ENCODE results near the gene COL17A1. TPM values are rescaled to one million over a fixed set of nuclear protein-coding genes. Genes with fewer than 3 reads are reported as not detected.

The COL17A1 gene
- total RNA-seq, 1 experiment from 2014 or later, result 3.5 TPM

DNA sequence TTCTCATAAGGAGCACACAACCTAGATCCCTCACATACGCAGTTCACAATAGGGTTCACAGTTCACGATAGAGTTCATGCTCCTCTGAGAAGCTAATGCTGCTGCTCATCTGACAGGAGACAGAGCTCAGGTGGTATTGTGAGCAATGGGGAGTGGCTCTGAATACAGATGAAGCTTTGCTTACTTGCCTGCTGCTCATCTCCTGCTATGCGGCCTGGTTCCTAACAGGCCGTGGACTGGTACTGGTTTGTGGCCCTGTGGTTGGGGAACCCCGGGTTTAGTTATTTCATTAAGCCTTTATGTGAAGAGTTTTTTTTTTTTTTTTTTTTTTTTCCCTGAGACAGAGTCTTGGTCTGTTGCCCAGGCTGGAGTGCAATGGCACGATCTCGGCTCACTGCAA, 99.3 kb downstream of the COL17A1 start (continued):
- TF ChIP-seq, protein P1, sequence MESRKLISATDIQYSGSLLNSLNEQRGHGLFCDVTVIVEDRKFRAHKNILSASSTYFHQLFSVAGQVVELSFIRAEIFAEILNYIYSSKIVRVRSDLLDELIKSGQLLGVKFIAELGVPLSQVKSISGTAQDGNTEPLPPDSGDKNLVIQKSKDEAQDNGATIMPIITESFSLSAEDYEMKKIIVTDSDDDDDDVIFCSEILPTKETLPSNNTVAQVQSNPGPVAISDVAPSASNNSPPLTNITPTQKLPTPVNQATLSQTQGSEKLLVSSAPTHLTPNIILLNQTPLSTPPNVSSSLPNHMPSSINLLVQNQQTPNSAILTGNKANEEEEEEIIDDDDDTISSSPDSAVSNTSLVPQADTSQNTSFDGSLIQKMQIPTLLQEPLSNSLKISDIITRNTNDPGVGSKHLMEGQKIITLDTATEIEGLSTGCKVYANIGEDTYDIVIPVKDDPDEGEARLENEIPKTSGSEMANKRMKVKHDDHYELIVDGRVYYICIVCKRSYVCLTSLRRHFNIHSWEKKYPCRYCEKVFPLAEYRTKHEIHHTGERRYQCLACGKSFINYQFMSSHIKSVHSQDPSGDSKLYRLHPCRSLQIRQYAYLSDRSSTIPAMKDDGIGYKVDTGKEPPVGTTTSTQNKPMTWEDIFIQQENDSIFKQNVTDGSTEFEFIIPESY (IDR thresholded peaks at IDR 0.05; ENCODE audit: extremely low read depth, insufficient replicate concordance, low read length), result no peak
- no peak for TF ChIP-seq CBX3 (IDR thresholded peaks at IDR 0.05; ENCODE audit: low read depth)
- TF ChIP-seq FOSL1 (IDR thresholded peaks at IDR 0.05; ENCODE audit: low read depth), result no peak
- TF ChIP-seq, protein P2, sequence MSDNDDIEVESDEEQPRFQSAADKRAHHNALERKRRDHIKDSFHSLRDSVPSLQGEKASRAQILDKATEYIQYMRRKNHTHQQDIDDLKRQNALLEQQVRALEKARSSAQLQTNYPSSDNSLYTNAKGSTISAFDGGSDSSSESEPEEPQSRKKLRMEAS (IDR thresholded peaks at IDR 0.05), result no peak
- no peak for TF ChIP-seq EZH2phosphoT487 (IDR thresholded peaks at IDR 0.05; ENCODE audit: borderline replicate concordance)

DNA sequence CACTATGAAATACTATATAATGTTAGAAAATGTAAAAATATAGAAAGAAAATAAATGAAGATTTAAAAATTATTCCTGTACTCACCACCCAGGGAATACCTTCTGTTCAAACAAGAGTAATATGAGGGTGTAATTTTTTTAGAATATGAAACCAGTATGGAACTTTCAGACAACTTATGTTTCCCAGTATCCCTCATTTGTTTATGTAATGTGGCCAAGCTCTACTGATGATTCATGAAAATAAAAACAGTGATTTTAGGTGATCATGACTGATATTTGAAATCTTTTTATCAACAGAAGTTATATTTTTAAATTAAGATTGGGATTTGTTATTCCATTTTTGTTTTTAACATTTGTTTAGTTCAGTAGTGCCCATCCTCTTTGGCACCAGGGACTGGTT, 100.0 kb downstream of the COL17A1 start:
- peaks cover 46% of the 10 kb centered on the region for H4K20me1 ChIP-seq (ENCODE audit: insufficient read depth)
- POLR2A ChIA-PET, result no interaction called here
- CTCF ChIA-PET, result interaction anchor here (0.7 to 1.1 kb wide), 2 partner anchors 98 to 273 kb away, joined by 3 to 4 read pairs; no protein-coding TSS in a partner anchor
- TF ChIP-seq, protein P2 (IDR thresholded peaks at IDR 0.05), result no peak
- TF ChIP-seq, protein P1 (IDR thresholded peaks at IDR 0.05; ENCODE audit: extremely low read depth, insufficient replicate concordance, low read length), result no peak
- TF ChIP-seq, protein P3, sequence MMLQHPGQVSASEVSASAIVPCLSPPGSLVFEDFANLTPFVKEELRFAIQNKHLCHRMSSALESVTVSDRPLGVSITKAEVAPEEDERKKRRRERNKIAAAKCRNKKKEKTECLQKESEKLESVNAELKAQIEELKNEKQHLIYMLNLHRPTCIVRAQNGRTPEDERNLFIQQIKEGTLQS (IDR thresholded peaks at IDR 0.05), result no peak
- no peak for TF ChIP-seq JUND (IDR thresholded peaks at IDR 0.05)
- TF ChIP-seq, protein P4, sequence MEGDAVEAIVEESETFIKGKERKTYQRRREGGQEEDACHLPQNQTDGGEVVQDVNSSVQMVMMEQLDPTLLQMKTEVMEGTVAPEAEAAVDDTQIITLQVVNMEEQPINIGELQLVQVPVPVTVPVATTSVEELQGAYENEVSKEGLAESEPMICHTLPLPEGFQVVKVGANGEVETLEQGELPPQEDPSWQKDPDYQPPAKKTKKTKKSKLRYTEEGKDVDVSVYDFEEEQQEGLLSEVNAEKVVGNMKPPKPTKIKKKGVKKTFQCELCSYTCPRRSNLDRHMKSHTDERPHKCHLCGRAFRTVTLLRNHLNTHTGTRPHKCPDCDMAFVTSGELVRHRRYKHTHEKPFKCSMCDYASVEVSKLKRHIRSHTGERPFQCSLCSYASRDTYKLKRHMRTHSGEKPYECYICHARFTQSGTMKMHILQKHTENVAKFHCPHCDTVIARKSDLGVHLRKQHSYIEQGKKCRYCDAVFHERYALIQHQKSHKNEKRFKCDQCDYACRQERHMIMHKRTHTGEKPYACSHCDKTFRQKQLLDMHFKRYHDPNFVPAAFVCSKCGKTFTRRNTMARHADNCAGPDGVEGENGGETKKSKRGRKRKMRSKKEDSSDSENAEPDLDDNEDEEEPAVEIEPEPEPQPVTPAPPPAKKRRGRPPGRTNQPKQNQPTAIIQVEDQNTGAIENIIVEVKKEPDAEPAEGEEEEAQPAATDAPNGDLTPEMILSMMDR (IDR thresholded peaks at IDR 0.05 in 2 of 3, conservative IDR thresholded peaks at IDR 0.05 in 1 of 3; ENCODE audit: borderline replicate concordance in 1 of 3, insufficient read depth in 1 of 3, low read depth in 2 of 3, low read length in 2 of 3), result no peak
- TF ChIP-seq, protein P5, sequence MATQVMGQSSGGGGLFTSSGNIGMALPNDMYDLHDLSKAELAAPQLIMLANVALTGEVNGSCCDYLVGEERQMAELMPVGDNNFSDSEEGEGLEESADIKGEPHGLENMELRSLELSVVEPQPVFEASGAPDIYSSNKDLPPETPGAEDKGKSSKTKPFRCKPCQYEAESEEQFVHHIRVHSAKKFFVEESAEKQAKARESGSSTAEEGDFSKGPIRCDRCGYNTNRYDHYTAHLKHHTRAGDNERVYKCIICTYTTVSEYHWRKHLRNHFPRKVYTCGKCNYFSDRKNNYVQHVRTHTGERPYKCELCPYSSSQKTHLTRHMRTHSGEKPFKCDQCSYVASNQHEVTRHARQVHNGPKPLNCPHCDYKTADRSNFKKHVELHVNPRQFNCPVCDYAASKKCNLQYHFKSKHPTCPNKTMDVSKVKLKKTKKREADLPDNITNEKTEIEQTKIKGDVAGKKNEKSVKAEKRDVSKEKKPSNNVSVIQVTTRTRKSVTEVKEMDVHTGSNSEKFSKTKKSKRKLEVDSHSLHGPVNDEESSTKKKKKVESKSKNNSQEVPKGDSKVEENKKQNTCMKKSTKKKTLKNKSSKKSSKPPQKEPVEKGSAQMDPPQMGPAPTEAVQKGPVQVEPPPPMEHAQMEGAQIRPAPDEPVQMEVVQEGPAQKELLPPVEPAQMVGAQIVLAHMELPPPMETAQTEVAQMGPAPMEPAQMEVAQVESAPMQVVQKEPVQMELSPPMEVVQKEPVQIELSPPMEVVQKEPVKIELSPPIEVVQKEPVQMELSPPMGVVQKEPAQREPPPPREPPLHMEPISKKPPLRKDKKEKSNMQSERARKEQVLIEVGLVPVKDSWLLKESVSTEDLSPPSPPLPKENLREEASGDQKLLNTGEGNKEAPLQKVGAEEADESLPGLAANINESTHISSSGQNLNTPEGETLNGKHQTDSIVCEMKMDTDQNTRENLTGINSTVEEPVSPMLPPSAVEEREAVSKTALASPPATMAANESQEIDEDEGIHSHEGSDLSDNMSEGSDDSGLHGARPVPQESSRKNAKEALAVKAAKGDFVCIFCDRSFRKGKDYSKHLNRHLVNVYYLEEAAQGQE (IDR thresholded peaks at IDR 0.05; ENCODE audit: low read depth), result no peak
- no peak for TF ChIP-seq ZNF274 (IDR thresholded peaks at IDR 0.05; ENCODE audit: low read depth, low read length)
- TF ChIP-seq RAD21 (IDR thresholded peaks at IDR 0.05; ENCODE audit: low read depth), result no peak
- TF ChIP-seq POLR2A (IDR thresholded peaks at IDR 0.05; ENCODE audit: borderline replicate concordance, extremely low read depth, insufficient read depth, insufficient read length), result no peak
- no peak for TF ChIP-seq SP1 (IDR thresholded peaks at IDR 0.05; ENCODE audit: low read depth)
- TF ChIP-seq EZH2phosphoT487 (IDR thresholded peaks at IDR 0.05; ENCODE audit: borderline replicate concordance), result no peak
- no peak for TF ChIP-seq SIN3A (IDR thresholded peaks at IDR 0.05; ENCODE audit: low read depth)

More for the DNA sequence above, 100.0 kb downstream of the COL17A1 start:
- H3K9me3 ChIP-seq (ENCODE audit: control insufficient read depth in 1 of 2, insufficient read depth in 1 of 2, low read depth in 1 of 2, low read length in 2 of 2), result no peaks in the 10 kb centered on the region
- no peak overlapping the region for H2AFZ ChIP-seq (ENCODE audit: low read depth, low read length, poor library complexity, severe bottlenecking)
- H3K27ac ChIP-seq (ENCODE audit: low read depth, low read length), result no peak overlapping the region
- no TSS peak for BruUV-seq (replicated peaks)
- H3K9me2 ChIP-seq (ENCODE audit: insufficient read depth), result no peaks in the 10 kb centered on the region
- no peak for ATAC-seq
- no peaks in the 10 kb centered on the region for H3K27me3 ChIP-seq (ENCODE audit: insufficient read depth, low read length)
- peaks cover 2 to 14% of the 10 kb centered on the region in 2 experiments; a peak in 2 of 4 replicates for H3K4me1 ChIP-seq (ENCODE audit: control insufficient read depth in 1 of 2, insufficient read depth in 2 of 2, low read length in 2 of 2)
- no peak overlapping the region for H3K4me3 ChIP-seq (replicated peaks in 1 of 2; ENCODE audit: low read depth in 1 of 2, low read length in 2 of 2)
- no peak overlapping the region for H3K4me2 ChIP-seq (ENCODE audit: low read length)
- intact Hi-C loops (cut with micrococcal nuclease), result no loop called here
- peaks cover 98% of the 10 kb centered on the region for H3K79me2 ChIP-seq (ENCODE audit: insufficient read depth, low read length)
- H3K9ac ChIP-seq (ENCODE audit: low read length), result no peak overlapping the region
- H3K36me3 ChIP-seq (ENCODE audit: control insufficient read depth in 1 of 2, insufficient read depth in 2 of 2, low read length in 2 of 2), result 0 out of 4 replicates have a peak, but pooled peaks cover 0 to 2% of the 10 kb centered on the region in 2 experiments
- no peak for DNase-seq (ENCODE audit: low read depth, low spot score)
- RAD21 ChIA-PET (ENCODE audit: low non-redundant PET in 1 of 2, low total read pairs in 2 of 2, uncharacterized antibody in 2 of 2, unreplicated experiment in 2 of 2), result no interaction called here
